Measurements from ENCODE around the gene ASPSCR1. TPM values are rescaled to one million over a fixed set of nuclear protein-coding genes. Genes with fewer than 3 reads are reported as not detected.

Gene ASPSCR1
- total RNA-seq, 4 donors from 2014 or later, result 11.7 to 24.4 (median 18.6) TPM

DNA sequence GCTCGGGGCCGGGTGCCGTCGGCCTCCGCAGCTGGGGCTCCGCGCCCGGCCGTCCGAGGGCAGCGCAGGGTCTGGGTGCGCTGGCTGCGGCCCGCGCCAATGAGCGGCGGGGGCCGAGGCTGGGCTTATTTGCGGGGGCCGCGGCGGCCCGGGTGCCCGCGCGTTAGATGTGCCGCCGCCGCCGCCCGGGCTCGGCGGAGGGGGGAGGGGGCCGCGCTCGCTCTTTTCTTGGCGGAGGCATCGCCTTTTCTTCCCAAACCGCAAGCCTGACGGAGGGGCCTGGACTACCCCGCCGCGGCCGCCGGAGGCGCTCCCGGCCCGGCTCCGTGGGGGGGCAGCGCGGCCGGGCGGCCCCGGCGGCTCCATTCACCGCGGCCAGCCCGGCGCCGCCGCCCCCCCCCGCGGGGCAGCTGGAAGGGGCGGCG lies 16.3 kb upstream of the ASPSCR1 start, which contains the start of gene NOTUM:
NOTUM (minus strand) TSS at position 101 of the 425 bp plus-strand sequence. CDS start 278 bp downstream, outside the sequence.
- Histone ChIP-seq H3K4me3 (peak within 1 kb of the TSS; percentile 18 to 49), H3K4me1 (peaks cover 0 to 32% (median 9%) of the 10 kb centered on the region in 3 donors), H3K27me3 (peaks cover 94% of the 10 kb centered on the region)

GRCh38 chr17:81961521-81962498 lies 15.6 kb upstream of the ASPSCR1 start:
- Histone ChIP-seq H3K9me3 (no peaks in the 10 kb centered on the region), H3K4me3 (peak overlapping the region in 1 of 2 donors; percentile 49), H3K27me3 (peaks cover 93% of the 10 kb centered on the region), H3K4me1 (peaks cover 0 to 37% (median 9%) of the 10 kb centered on the region in 3 donors), H3K27ac (no peak overlapping the region), H3K36me3 (no peaks in the 10 kb centered on the region)
- WGBS, 2 donors (ENCODE audit: low coverage in 1 of 2), result 68% methylated on average over 3 of the region's 82 CpGs; no CpG with 5 or more reads in 1 of the 2 donors
- ATAC-seq, result no peak
- TF ChIP-seq POLR2A (IDR thresholded peaks at IDR 0.05) (no peak), POLR2AphosphoS5 (IDR thresholded peaks at IDR 0.05) (no peak), EP300 (IDR thresholded peaks at IDR 0.05) (no peak)
- TF ChIP-seq, protein P1, sequence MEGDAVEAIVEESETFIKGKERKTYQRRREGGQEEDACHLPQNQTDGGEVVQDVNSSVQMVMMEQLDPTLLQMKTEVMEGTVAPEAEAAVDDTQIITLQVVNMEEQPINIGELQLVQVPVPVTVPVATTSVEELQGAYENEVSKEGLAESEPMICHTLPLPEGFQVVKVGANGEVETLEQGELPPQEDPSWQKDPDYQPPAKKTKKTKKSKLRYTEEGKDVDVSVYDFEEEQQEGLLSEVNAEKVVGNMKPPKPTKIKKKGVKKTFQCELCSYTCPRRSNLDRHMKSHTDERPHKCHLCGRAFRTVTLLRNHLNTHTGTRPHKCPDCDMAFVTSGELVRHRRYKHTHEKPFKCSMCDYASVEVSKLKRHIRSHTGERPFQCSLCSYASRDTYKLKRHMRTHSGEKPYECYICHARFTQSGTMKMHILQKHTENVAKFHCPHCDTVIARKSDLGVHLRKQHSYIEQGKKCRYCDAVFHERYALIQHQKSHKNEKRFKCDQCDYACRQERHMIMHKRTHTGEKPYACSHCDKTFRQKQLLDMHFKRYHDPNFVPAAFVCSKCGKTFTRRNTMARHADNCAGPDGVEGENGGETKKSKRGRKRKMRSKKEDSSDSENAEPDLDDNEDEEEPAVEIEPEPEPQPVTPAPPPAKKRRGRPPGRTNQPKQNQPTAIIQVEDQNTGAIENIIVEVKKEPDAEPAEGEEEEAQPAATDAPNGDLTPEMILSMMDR (IDR thresholded peaks at IDR 0.05), result no peak

More for the DNA sequence above, 16.3 kb upstream of the ASPSCR1 start, which contains the start of gene NOTUM:
- Histone ChIP-seq H3K36me3 (no peaks in the 10 kb centered on the region), H3K27ac (no peak within 1 kb of the TSS), H3K9me3 (no peaks in the 10 kb centered on the region)
- ATAC-seq, result no peak
- WGBS, 2 donors (ENCODE audit: low coverage in 1 of 2), result no CpG with 5 or more reads among the region's 65 CpGs
- no peak for TF ChIP-seq EP300 (IDR thresholded peaks at IDR 0.05)
- TF ChIP-seq, protein P1 (IDR thresholded peaks at IDR 0.05), result peak in 1 of 4 experiments; percentile 48
- no peak for TF ChIP-seq POLR2AphosphoS5 (IDR thresholded peaks at IDR 0.05)
- TF ChIP-seq POLR2A (IDR thresholded peaks at IDR 0.05), result no peak

GRCh38 chr17:81962499-81963441 lies 14.7 kb upstream of the ASPSCR1 start:
- H3K36me3 ChIP-seq, result no peaks in the 10 kb centered on the region
- H3K9me3 ChIP-seq, result no peaks in the 10 kb centered on the region
- ATAC-seq, result no peak
- TF ChIP-seq EP300 (IDR thresholded peaks at IDR 0.05) (no peak), POLR2A (IDR thresholded peaks at IDR 0.05) (no peak), POLR2AphosphoS5 (IDR thresholded peaks at IDR 0.05) (no peak)
- TF ChIP-seq, protein P1 (IDR thresholded peaks at IDR 0.05), result no peak
- H3K4me1 ChIP-seq, result peaks cover 0 to 46% (median 14%) of the 10 kb centered on the region in 3 donors
- H3K27me3 ChIP-seq, result peaks cover 92% of the 10 kb centered on the region
- no peak overlapping the region for H3K27ac ChIP-seq
- 54 to 61% methylated on average over 5 to 10 of the region's 37 CpGs for WGBS, 2 donors (ENCODE audit: low coverage in 1 of 2)
- H3K4me3 ChIP-seq, result no peak overlapping the region

- no peak for TF ChIP-seq EP300 (IDR thresholded peaks at IDR 0.05)
- TF ChIP-seq, protein P1 (IDR thresholded peaks at IDR 0.05), result no peak
- no peak for TF ChIP-seq POLR2AphosphoS5 (IDR thresholded peaks at IDR 0.05)
- no peak for TF ChIP-seq POLR2A (IDR thresholded peaks at IDR 0.05)
- Histone ChIP-seq H3K4me3 (no peak overlapping the region), H3K9me3 (no peaks in the 10 kb centered on the region), H3K27me3 (peaks cover 89% of the 10 kb centered on the region), H3K36me3 (no peaks in the 10 kb centered on the region), H3K4me1 (peaks cover 0 to 59% (median 20%) of the 10 kb centered on the region in 3 donors), H3K27ac (no peak overlapping the region)
- no peak for ATAC-seq
- WGBS, 2 donors (ENCODE audit: low coverage in 1 of 2), result 58 to 65% methylated on average over 5 to 8 of the region's 22 CpGs
Measured at GRCh38 chr17:81964081-81964849, 13.2 kb upstream of the ASPSCR1 start.

Data from gastroesophageal sphincter (tissue), 4 donors.